Muscle layer of colon (tissue), 2 donors: ENCODE data around the gene NEO1.

Source experiments
- H3K27ac ChIP-seq: one replicate; pipeline ENCODE4 v1.7.0; 2013; ENCODE audit warnings: low read depth, mild to moderate bottlenecking, low read length, moderate library complexity
- H3K27me3 ChIP-seq, 2 donors: one replicate each; pipeline ENCODE4 v1.7.0; 2013; ENCODE audit warnings: low read length in 2 of 2, mild to moderate bottlenecking in 2 of 2; ENCODE audit not compliant: insufficient read depth in 2 of 2, control insufficient read depth in 1 of 2
- H3K36me3 ChIP-seq: one replicate; pipeline ENCODE4 v1.7.0; 2013; ENCODE audit warnings: mild to moderate bottlenecking, low read length; ENCODE audit not compliant: insufficient read depth
- H3K4me1 ChIP-seq: one replicate; pipeline ENCODE4 v1.7.0; 2013; ENCODE audit warnings: mild to moderate bottlenecking, low read length; ENCODE audit not compliant: insufficient read depth
- H3K4me3 ChIP-seq, 2 donors: one replicate each; pipeline ENCODE4 v1.7.0; 2013; ENCODE audit warnings: low read length in 2 of 2, low read depth in 1 of 2, mild to moderate bottlenecking in 1 of 2, moderate library complexity in 1 of 2
- H3K9ac ChIP-seq: one replicate; pipeline ENCODE4 v1.7.0; 2013; ENCODE audit warnings: low read length
- H3K9me3 ChIP-seq: one replicate; pipeline ENCODE4 v1.7.0; 2013; ENCODE audit warnings: mild to moderate bottlenecking, low read length
- donor health status: abdominal sarcoma.
- donor health status: Adenocarcinoma of cecum.

Gene NEO1

DNA sequence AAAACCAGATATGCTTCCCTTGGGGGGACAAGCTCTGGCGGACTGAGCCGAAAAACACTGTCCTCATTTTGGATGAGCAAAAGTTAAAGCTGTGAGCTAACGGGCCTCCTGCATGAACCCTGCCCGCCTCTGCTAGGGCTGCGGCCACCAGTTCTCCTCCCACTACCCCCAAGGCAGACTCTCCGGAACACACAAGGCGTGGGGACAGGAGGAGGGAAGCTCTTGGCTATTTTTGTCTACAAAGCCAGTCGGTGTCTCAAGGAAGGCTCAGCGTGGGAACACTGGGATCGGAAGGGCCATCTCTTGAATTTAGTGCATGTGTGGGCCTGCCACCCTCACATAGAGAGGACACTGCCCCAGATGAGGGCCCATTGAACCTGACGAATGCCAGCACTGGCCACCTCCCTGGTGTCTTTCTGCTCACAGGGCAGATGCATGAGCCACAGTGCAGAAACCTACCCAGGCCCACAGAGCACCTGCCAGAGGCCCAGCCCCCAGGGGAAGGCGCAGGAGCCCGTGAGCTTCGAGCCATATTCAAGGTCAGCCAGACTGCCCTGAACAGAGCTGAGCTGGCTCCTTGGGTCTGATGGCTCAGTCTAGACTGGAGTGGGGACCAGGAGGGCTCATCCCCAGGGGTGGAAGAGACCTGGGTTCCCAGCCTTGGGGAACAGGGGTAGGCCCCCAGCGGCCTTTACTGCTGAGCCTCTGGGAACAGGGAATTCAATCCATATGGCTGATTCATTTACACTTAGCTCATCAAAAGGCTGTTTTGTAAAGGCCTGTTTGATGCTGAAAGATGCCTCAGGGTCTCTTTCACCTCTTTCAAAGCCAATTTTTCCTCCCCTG is 278.2 kb downstream of the NEO1 start:
- Histone ChIP-seq H3K27ac (no peak overlapping the region), H3K9me3 (no peaks in the 10 kb centered on the region), H3K27me3 (no peaks in the 10 kb centered on the region), H3K36me3 (no peaks in the 10 kb centered on the region), H3K4me1 (no peaks in the 10 kb centered on the region), H3K9ac (no peak overlapping the region), H3K4me3 (no peak overlapping the region)

DNA sequence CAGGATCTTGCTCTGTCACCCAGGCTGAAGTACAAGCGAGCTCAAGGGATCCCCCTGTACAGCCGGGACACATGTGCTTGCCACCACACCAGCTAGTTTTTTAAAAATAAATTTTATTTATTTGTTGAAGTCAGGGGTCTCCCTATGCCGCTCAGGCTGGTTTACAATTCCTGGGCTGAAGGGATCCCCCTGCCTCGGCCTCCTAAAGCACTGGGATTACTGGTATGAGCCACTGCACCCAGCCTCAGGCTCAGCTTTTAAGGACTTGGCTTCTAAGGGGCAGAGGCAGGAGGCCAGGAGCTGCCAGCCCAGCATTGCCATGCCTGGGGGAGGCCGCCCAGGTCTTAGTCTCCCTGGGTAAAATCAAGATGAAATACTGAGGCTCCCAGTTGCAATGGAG is 279.2 kb downstream of the NEO1 start:
- Histone ChIP-seq H3K9me3 (no peaks in the 10 kb centered on the region), H3K27ac (no peak overlapping the region), H3K4me3 (no peak overlapping the region), H3K36me3 (no peaks in the 10 kb centered on the region), H3K9ac (no peak overlapping the region), H3K4me1 (no peaks in the 10 kb centered on the region), H3K27me3 (no peaks in the 10 kb centered on the region)

DNA sequence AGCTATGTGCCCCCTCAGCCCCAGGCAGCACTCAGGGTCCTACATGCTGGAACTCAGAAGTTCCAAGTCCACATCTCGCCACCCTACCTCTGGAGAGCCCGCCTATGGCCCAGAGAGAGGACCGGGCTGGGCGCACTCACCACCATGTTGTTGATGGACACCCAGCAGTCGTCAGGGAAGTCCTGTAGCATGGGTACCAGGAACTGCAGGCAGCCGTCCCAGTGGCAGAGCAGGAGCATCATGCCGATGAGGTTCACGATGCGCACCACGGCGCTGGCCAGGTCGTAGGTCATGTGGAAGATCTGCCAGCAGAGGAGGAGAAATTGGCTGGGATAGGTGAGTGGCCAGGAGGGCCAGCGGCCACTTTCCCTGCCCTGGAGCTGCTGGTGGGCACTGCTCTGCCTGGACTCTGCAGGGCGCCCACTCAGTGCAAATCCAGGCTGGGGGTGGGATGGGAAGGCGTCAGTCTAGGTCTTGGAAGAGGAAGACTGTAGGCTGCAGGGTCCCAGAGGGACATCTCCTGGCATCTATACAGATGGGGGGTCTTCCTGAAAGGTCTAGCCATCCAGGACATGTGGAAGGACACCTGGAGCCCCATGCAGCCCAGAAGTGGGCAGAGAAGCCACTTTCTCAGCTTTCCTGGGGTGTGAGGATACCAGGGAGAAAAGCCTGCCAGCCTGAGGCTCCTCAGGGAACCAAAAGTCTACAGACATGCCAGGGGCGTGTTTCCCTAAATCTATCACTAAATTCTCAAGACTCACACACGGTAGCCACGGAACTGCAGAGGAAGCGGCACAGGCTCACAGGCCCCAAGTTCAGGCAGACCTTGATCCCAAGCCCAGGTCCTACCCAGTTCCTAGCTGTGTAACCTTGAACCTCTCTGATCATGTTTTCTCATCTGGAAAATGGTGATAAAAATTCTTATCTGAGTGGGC is 280.0 kb downstream of the NEO1 start:
- Histone ChIP-seq H3K27ac (no peak overlapping the region), H3K9me3 (no peaks in the 10 kb centered on the region), H3K36me3 (no peaks in the 10 kb centered on the region), H3K9ac (no peak overlapping the region), H3K27me3 (no peaks in the 10 kb centered on the region), H3K4me3 (no peak overlapping the region), H3K4me1 (no peaks in the 10 kb centered on the region)

DNA sequence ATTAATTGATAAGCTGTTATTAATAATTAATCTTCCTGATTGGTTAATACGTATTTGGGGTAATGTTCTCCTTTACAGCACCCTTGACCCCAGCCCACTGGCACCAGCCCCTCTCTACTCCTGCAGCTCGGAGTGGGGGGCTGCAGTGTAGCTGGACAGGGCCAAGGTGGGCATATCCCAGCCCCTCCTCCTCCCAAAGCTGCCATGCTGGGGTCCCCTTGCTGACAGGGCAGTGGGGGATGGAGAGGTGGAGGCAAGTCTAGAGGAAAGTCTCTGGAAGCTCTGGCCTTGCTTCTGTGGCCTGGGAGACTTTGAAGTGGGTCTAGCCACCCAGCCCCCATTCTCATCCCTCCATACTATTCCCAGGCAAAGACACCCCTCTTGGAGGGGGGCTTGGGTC is 280.7 kb downstream of the NEO1 start:
- Histone ChIP-seq H3K27me3 (no peaks in the 10 kb centered on the region), H3K9me3 (no peaks in the 10 kb centered on the region), H3K9ac (no peak overlapping the region), H3K27ac (no peak overlapping the region), H3K4me1 (no peaks in the 10 kb centered on the region), H3K36me3 (no peaks in the 10 kb centered on the region), H3K4me3 (no peak overlapping the region)

GRCh38 chr15:73334086-73334485 is 281.8 kb downstream of the NEO1 start:
- H3K27me3 ChIP-seq = no peaks in the 10 kb centered on the region
- H3K4me1 ChIP-seq = no peaks in the 10 kb centered on the region
- H3K9ac ChIP-seq = no peak overlapping the region
- no peaks in the 10 kb centered on the region for H3K9me3 ChIP-seq
- H3K4me3 ChIP-seq = no peak overlapping the region
- no peak overlapping the region for H3K27ac ChIP-seq
- H3K36me3 ChIP-seq = no peaks in the 10 kb centered on the region

- Histone ChIP-seq H3K27ac (no peak overlapping the region), H3K4me1 (no peaks in the 10 kb centered on the region), H3K9ac (no peak overlapping the region), H3K9me3 (no peaks in the 10 kb centered on the region), H3K36me3 (no peaks in the 10 kb centered on the region), H3K4me3 (no peak overlapping the region), H3K27me3 (no peaks in the 10 kb centered on the region)
Observed at GRCh38 chr15:73335026-73335425, 282.8 kb downstream of the NEO1 start.

DNA sequence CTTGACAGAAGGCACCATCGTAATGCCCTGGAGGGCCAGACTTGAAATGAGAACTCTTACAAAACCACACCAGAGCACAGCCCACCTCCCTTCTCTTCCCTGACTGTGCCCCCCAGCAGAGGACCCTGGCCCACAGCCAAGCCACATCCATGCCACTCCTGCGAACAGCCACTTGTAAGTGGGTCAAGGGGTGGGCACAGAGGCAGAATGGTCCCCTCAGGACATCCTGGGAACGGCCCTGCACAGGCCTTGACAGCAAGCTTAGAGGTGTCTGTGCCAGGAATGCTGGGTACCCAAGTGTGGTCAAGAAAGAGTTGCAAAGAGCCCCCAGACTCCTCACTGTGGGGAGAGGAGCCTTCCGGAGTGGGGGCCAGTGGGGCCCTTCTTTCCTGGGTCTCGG is 283.2 kb downstream of the NEO1 start:
- Histone ChIP-seq H3K27me3 (no peaks in the 10 kb centered on the region), H3K36me3 (no peaks in the 10 kb centered on the region), H3K9me3 (no peaks in the 10 kb centered on the region), H3K4me1 (no peaks in the 10 kb centered on the region), H3K27ac (no peak overlapping the region), H3K4me3 (no peak overlapping the region), H3K9ac (no peak overlapping the region)

- no peaks in the 10 kb centered on the region for H3K9me3 ChIP-seq
- no peaks in the 10 kb centered on the region for H3K36me3 ChIP-seq
- H3K4me1 ChIP-seq = no peaks in the 10 kb centered on the region
- no peak overlapping the region for H3K27ac ChIP-seq
- H3K9ac ChIP-seq = no peak overlapping the region
- H3K27me3 ChIP-seq = no peaks in the 10 kb centered on the region
- H3K4me3 ChIP-seq = no peak overlapping the region
Observed at GRCh38 chr15:73336756-73337155, 284.5 kb downstream of the NEO1 start.

GRCh38 chr15:73337187-73337586 is 284.9 kb downstream of the NEO1 start:
- Histone ChIP-seq H3K9ac (no peak overlapping the region), H3K27me3 (no peaks in the 10 kb centered on the region), H3K4me1 (no peaks in the 10 kb centered on the region), H3K9me3 (no peaks in the 10 kb centered on the region), H3K4me3 (no peak overlapping the region), H3K27ac (no peak overlapping the region), H3K36me3 (no peaks in the 10 kb centered on the region)

DNA sequence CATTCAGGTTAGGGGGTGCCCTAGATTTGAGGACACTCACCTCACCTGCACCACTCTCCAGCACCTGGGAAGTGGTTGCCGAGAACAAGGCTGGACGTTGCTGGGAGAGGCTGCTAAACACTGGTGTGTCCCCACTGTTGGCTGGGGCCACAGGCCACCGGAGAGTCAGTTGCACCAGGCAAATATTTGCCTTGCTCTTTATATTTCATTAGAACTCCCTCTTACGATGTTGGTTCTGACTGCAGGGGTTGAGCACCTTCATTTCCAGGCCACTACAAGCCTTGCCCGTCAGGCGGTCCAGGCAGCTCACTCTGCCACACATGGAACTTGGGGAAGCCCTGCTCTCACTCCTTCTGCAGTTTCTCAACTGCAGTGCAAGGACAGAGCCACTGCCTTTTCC is 285.8 kb downstream of the NEO1 start:
- no peaks in the 10 kb centered on the region for H3K9me3 ChIP-seq
- no peak overlapping the region for H3K27ac ChIP-seq
- no peaks in the 10 kb centered on the region for H3K36me3 ChIP-seq
- no peaks in the 10 kb centered on the region for H3K27me3 ChIP-seq
- no peak overlapping the region for H3K9ac ChIP-seq
- H3K4me3 ChIP-seq = no peak overlapping the region
- no peaks in the 10 kb centered on the region for H3K4me1 ChIP-seq

GRCh38 chr15:73338606-73339374 is 286.5 kb downstream of the NEO1 start:
- no peaks in the 10 kb centered on the region for H3K36me3 ChIP-seq
- H3K4me1 ChIP-seq = no peaks in the 10 kb centered on the region
- H3K9me3 ChIP-seq = no peaks in the 10 kb centered on the region
- no peak overlapping the region for H3K4me3 ChIP-seq
- no peaks in the 10 kb centered on the region for H3K27me3 ChIP-seq
- H3K9ac ChIP-seq = no peak overlapping the region
- no peak overlapping the region for H3K27ac ChIP-seq
